Endothelial cell of umbilical vein (primary cell): ENCODE data around the gene ERFL. TPM values are rescaled to one million over a fixed set of nuclear protein-coding genes. Genes with fewer than 3 reads are reported as not detected.

Experiments used
- BruUV-seq: library from RNA; stranded (reverse); fragments of 400-500 nt; replicated peaks from 2 replicates; lab custom pipeline; 2021; lab: Mats Ljungman, UMichigan
- CTCF ChIA-PET: fragments of 300-600, 350-600 bp; sonication (Branson Sonifier 250); formaldehyde crosslinking; loops from one replicate; lab custom pipeline; 2021; ENCODE audit warnings: antibody characterized with exemption, inconsistent platforms; lab: Charles Lee
- POLR2A ChIA-PET: fragments of 300-600, 350-600 bp; sonication (Branson Sonifier 250); formaldehyde crosslinking; loops from one replicate; lab custom pipeline; 2021; ENCODE audit warnings: antibody characterized with exemption, inconsistent platforms; lab: Charles Lee
- DNase-seq: peaks from one replicate; pipeline ENCODE4 v3.0.0-alpha.2; 2011; ENCODE audit warnings: low read depth, low spot score
- FAIRE-seq: peaks from 2 replicates; lab custom pipeline; 2011; peaks lifted over from hg19 to GRCh38; lab: Jason Lieb, UNC
- H2AFZ ChIP-seq: 2 replicates; pipeline ENCODE4 v1.6.0; 2012; ENCODE audit warnings: low read depth, low read length, control low read depth, inconsistent platforms
- H3K27ac ChIP-seq: 2 replicates; pipeline ENCODE4 v1.5.1; 2011; ENCODE audit warnings: low read depth, mild to moderate bottlenecking, control low read depth, low read length, moderate library complexity; ENCODE audit not compliant: insufficient read depth
- H3K27me3 ChIP-seq, 2 experiments: 2 replicates each; pipeline versions ENCODE4 v1.6.0 to v1.6.1; 2011; ENCODE audit warnings: low read length in 2 of 2, mixed read lengths in 1 of 2; ENCODE audit not compliant: control insufficient read depth in 2 of 2, insufficient read depth in 2 of 2
- H3K36me3 ChIP-seq, 2 experiments: 2 replicates in 1 of 2; 3 replicates in 1 of 2; pipeline ENCODE4 v1.5.1; 2011; ENCODE audit warnings: low read length in 2 of 2, mild to moderate bottlenecking in 1 of 2, moderate library complexity in 1 of 2; ENCODE audit not compliant: control insufficient read depth in 2 of 2, insufficient read depth in 2 of 2; ENCODE audit errors: extremely low read depth in 1 of 2
- H3K4me1 ChIP-seq: 3 replicates; pipeline ENCODE4 v1.5.1; 2011; ENCODE audit warnings: mild to moderate bottlenecking, low read length; ENCODE audit not compliant: control insufficient read depth, insufficient read depth; ENCODE audit errors: extremely low read depth
- H3K4me2 ChIP-seq: 2 replicates; pipeline ENCODE4 v1.6.1; 2011; ENCODE audit warnings: low read length, control low read depth, mixed read lengths; ENCODE audit not compliant: insufficient read depth
- H3K4me3 ChIP-seq, 3 experiments: fragments of 200-600 bp in 1 of 3; sonication (generic), shearing (Covaris generic) in 1 of 3; replicated peaks in 1 of 3; 2 replicates each; pipeline ENCODE4 v1.5.1; 2011 to 2016; ENCODE audit warnings: control low read depth in 3 of 3, low read length in 3 of 3, mild to moderate bottlenecking in 2 of 3, inconsistent platforms in 1 of 3, low read depth in 1 of 3, moderate library complexity in 1 of 3; ENCODE audit not compliant: insufficient read depth in 1 of 3
- H3K79me2 ChIP-seq: 2 replicates; pipeline ENCODE4 v1.6.0; 2012; ENCODE audit warnings: low read length, inconsistent platforms; ENCODE audit not compliant: control insufficient read depth, insufficient read depth
- H3K9ac ChIP-seq: replicated peaks from 2 replicates; pipeline ENCODE3; 2011; ENCODE audit warnings: low read length, control low read depth; ENCODE audit not compliant: insufficient read depth; ENCODE audit errors: extremely low read depth
- H3K9me1 ChIP-seq: replicated peaks from 3 replicates; pipeline ENCODE4 v1.6.0; 2011; ENCODE audit warnings: mild to moderate bottlenecking, low read length; ENCODE audit not compliant: control insufficient read depth, insufficient read depth; ENCODE audit errors: extremely low read depth
- H3K9me3 ChIP-seq: replicated peaks from 2 replicates; pipeline ENCODE4 v1.5.1; 2012; ENCODE audit warnings: low read length, inconsistent platforms; ENCODE audit not compliant: control insufficient read depth, insufficient read depth
- H4K20me1 ChIP-seq: replicated peaks from 2 replicates; pipeline ENCODE3; 2011; ENCODE audit warnings: mild to moderate bottlenecking, low read length; ENCODE audit not compliant: control insufficient read depth, insufficient read depth; ENCODE audit errors: extremely low read depth
- EZH2 ChIP-seq: IDR thresholded peaks from 2 replicates; pipeline ENCODE4 v1.6.1; 2012; ENCODE audit warnings: borderline replicate concordance, low read depth, mild to moderate bottlenecking, moderate library complexity, low read length, inconsistent platforms; ENCODE audit not compliant: severe bottlenecking
- FOS ChIP-seq: IDR thresholded peaks from 2 replicates; pipeline ENCODE4 v1.6.1; 2011; ENCODE audit warnings: mild to moderate bottlenecking, low read length, moderate library complexity, borderline replicate concordance; ENCODE audit not compliant: insufficient read depth
- GATA2 ChIP-seq: IDR thresholded peaks from 2 replicates; pipeline ENCODE4 v1.7.0; 2011; ENCODE audit warnings: low read depth, mild to moderate bottlenecking, moderate library complexity, mixed read lengths, low read length; ENCODE audit not compliant: insufficient read length, insufficient read depth
- JUN ChIP-seq: IDR thresholded peaks from 2 replicates; pipeline ENCODE4 v1.6.1; 2011; ENCODE audit warnings: borderline replicate concordance, low read depth; ENCODE audit not compliant: insufficient read length, insufficient read depth
- MYC ChIP-seq: IDR thresholded peaks from one replicate; pipeline ENCODE4 v1.6.1; 2011; ENCODE audit warnings: mild to moderate bottlenecking, low read depth, low read length
- POLR2A ChIP-seq: IDR thresholded peaks from 2 replicates; pipeline ENCODE4 v1.6.1; 2012; ENCODE audit warnings: low read depth, mild to moderate bottlenecking, control low read depth, low read length
- POLR2AphosphoS5 ChIP-seq: IDR thresholded peaks from 2 replicates; pipeline ENCODE4 v1.6.1; 2012; ENCODE audit warnings: low read depth, mild to moderate bottlenecking, control low read depth, low read length, moderate library complexity; ENCODE audit not compliant: insufficient read depth
- dilution Hi-C: fragments of 300-500 bp; cut with MboI; formaldehyde crosslinking; loops from one replicate; pipeline ENCODE4 v1.15.0; 2019; ENCODE audit warnings: low sequenced_read_pairs; ENCODE audit not compliant: extremely low pct_ligation_motif_present
- intact Hi-C: fragments of 100-400 bp; cut with micrococcal nuclease; formaldehyde crosslinking; loops from one replicate; pipeline ENCODE4 v1.10.0; 2022
- polyA plus RNA-seq, 4 experiments: library from polyadenylated mRNA; depleted of rRNA in 3 of 4; stranded (reverse) in 3 of 4; unstranded in 1 of 4; fragments of >200 nt; gene quantifications; 2 replicates each; pipeline versions ENCODE4 v1.2.1 to v1.2.3, GENCODE V29; 2011 to 2012; ENCODE audit warnings: missing spikeins in 1 of 4
- total RNA-seq: library from RNA; stranded (reverse); gene quantifications from 2 replicates; pipeline ENCODE4 v1.2.3, GENCODE V29; 2021
- TF ChIP-seq, protein P1 (sequence below): IDR thresholded peaks from 2 replicates; pipeline ENCODE4 v1.6.1; 2011; ENCODE audit not compliant: insufficient read depth, insufficient read length
- TF ChIP-seq, protein P2 (sequence below), 2 donors: IDR thresholded peaks; 1 replicate in 1 of 2; 2 replicates in 1 of 2; pipeline ENCODE4 v1.5.1; 2011; ENCODE audit warnings: low read length in 2 of 2, mild to moderate bottlenecking in 2 of 2, moderate library complexity in 2 of 2, control low read depth in 1 of 2, inconsistent platforms in 1 of 2, low read depth in 1 of 2; ENCODE audit not compliant: insufficient read depth in 1 of 2; ENCODE audit errors: extremely low read depth in 1 of 2

Gene ERFL
- total and polyA plus RNA-seq, 2 donors (not counting 3 experiments of a cell fraction or from before 2014, with no cell fraction given) = not detected

DNA sequence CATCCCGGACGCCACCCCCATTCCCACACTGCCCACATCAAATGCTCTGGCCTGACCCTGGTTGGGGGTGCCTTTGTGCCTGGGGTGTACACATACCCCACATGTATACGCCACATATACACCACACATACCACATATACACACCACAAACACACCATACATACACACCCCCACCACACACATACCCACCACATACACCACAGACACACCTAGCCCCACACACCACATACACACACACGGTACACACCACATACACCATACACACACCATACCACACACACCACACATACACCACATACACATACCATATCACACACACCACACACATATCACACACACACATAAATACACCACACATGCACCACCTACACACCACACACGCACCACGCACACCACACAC, 10.2 kb downstream of the ERFL start:
- POLR2A ChIA-PET = no interaction called here
- Histone ChIP-seq H3K4me3 (no peak overlapping the region), H3K9me3 (no peaks in the 10 kb centered on the region), H2AFZ (no peak overlapping the region), H3K4me2 (no peak overlapping the region), H4K20me1 (no peaks in the 10 kb centered on the region), H3K9me1 (no peaks in the 10 kb centered on the region), H3K27ac (no peak overlapping the region), H3K4me1 (no peaks in the 10 kb centered on the region), H3K79me2 (no peaks in the 10 kb centered on the region), H3K9ac (no peak overlapping the region), H3K27me3 (peaks cover 57 to 62% of the 10 kb centered on the region in 2 experiments), H3K36me3 (no peaks in the 10 kb centered on the region)
- DNase-seq (no peak), FAIRE-seq (no peak)
- BruUV-seq = no TSS peak
- CTCF ChIA-PET = no interaction called here
- dilution Hi-C loops = no loop called here
- TF ChIP-seq, protein P1, sequence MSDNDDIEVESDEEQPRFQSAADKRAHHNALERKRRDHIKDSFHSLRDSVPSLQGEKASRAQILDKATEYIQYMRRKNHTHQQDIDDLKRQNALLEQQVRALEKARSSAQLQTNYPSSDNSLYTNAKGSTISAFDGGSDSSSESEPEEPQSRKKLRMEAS = no peak
- TF ChIP-seq EZH2 = no peak
- no peak for TF ChIP-seq MYC
- TF ChIP-seq FOS = no peak
- TF ChIP-seq, protein P2, sequence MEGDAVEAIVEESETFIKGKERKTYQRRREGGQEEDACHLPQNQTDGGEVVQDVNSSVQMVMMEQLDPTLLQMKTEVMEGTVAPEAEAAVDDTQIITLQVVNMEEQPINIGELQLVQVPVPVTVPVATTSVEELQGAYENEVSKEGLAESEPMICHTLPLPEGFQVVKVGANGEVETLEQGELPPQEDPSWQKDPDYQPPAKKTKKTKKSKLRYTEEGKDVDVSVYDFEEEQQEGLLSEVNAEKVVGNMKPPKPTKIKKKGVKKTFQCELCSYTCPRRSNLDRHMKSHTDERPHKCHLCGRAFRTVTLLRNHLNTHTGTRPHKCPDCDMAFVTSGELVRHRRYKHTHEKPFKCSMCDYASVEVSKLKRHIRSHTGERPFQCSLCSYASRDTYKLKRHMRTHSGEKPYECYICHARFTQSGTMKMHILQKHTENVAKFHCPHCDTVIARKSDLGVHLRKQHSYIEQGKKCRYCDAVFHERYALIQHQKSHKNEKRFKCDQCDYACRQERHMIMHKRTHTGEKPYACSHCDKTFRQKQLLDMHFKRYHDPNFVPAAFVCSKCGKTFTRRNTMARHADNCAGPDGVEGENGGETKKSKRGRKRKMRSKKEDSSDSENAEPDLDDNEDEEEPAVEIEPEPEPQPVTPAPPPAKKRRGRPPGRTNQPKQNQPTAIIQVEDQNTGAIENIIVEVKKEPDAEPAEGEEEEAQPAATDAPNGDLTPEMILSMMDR (IDR thresholded peaks at IDR 0.05; ENCODE audit: extremely low read depth in 1 of 2, insufficient read depth in 1 of 2, low read depth in 1 of 2, low read length in 2 of 2) = no peak
- TF ChIP-seq POLR2AphosphoS5 = no peak
- TF ChIP-seq GATA2 = no peak
- no peak for TF ChIP-seq POLR2A
- TF ChIP-seq JUN = no peak
- intact Hi-C loops = no loop called here
